HCT116 (cell line): ENCODE data around the gene AGTPBP1. TPM values are rescaled to one million over a fixed set of nuclear protein-coding genes. Genes with fewer than 3 reads are reported as not detected.

Experiments used
- ATAC-seq: fragments of 200-7000 bp; cut with Tn5 transposase; 2 replicates; pipeline ENCODE4 v1.9.1; 2020; ENCODE audit warnings: mild to moderate bottlenecking, moderate library complexity
- BruUV-seq: library from RNA; stranded (reverse); fragments of 400-500 nt; replicated peaks from 2 replicates; lab custom pipeline; 2021; lab: Mats Ljungman, UMichigan
- CTCF ChIA-PET: fragments of 300-600 bp; sonication (Branson Sonifier 250); formaldehyde crosslinking; loops from one replicate; lab custom pipeline; 2021; ENCODE audit warnings: antibody characterized with exemption; lab: Charles Lee
- POLR2A ChIA-PET: fragments of 300-600, 350-600 bp; sonication (Branson Sonifier 250); formaldehyde crosslinking; loops from one replicate; lab custom pipeline; 2021; ENCODE audit warnings: antibody characterized with exemption; lab: Charles Lee
- RAD21 ChIA-PET, 2 experiments: fragments of 300-600 bp; sonication (Branson Sonifier 250); formaldehyde crosslinking; loops; one replicate each; lab custom pipeline; 2023; ENCODE audit warnings: low total read pairs in 2 of 2; ENCODE audit not compliant: uncharacterized antibody in 2 of 2, unreplicated experiment in 2 of 2, low non-redundant PET in 1 of 2; lab: Charles Lee
- DNase-seq: peaks from one replicate; pipeline ENCODE4 v3.0.0-alpha.2; 2010; ENCODE audit warnings: low read depth, low spot score
- H2AFZ ChIP-seq: fragments of 200-600 bp; shearing (Covaris generic), sonication (generic); 2 replicates; pipeline ENCODE4 v1.6.1; 2017; ENCODE audit warnings: low read depth, mixed run types, mixed read lengths, antibody characterized with exemption, low read length; ENCODE audit not compliant: poor library complexity, severe bottlenecking
- H3K27ac ChIP-seq: 2 replicates; pipeline ENCODE4 v1.5.1; 2012; ENCODE audit warnings: low read depth, low read length
- H3K27me3 ChIP-seq: fragments of 200-600 bp; sonication (generic); 2 replicates; pipeline ENCODE4 v1.6.1; 2016; ENCODE audit warnings: mixed run types, low read length, mixed read lengths; ENCODE audit not compliant: insufficient read depth
- H3K36me3 ChIP-seq, 2 experiments: fragments of 200-500 bp in 1 of 2; fragments of 200-600 bp in 1 of 2; sonication (Bioruptor generic) in 1 of 2; sonication (generic) in 1 of 2; 2 replicates each; pipeline versions ENCODE4 v1.5.1 to v1.6.1; 2014 to 2016; ENCODE audit warnings: low read length in 2 of 2, inconsistent platforms in 1 of 2, mixed read lengths in 1 of 2, mixed run types in 1 of 2; ENCODE audit not compliant: insufficient read depth in 2 of 2, control insufficient read depth in 1 of 2
- H3K4me1 ChIP-seq, 2 experiments: fragments of 200-600 bp in 1 of 2; sonication (generic) in 1 of 2; 2 replicates each; pipeline versions ENCODE4 v1.5.1 to v1.6.1; 2012 to 2017; ENCODE audit warnings: low read length in 2 of 2, inconsistent platforms in 1 of 2, mild to moderate bottlenecking in 1 of 2, mixed read lengths in 1 of 2, mixed run types in 1 of 2, moderate library complexity in 1 of 2; ENCODE audit not compliant: insufficient read depth in 2 of 2, control insufficient read depth in 1 of 2
- H3K4me2 ChIP-seq: fragments of 200-600 bp; sonication (generic); 2 replicates; pipeline ENCODE4 v1.6.1; 2017; ENCODE audit warnings: mixed run types, low read length, mixed read lengths
- H3K4me3 ChIP-seq, 2 experiments: fragments of 200-600 bp in 1 of 2; sonication (generic) in 1 of 2; replicated peaks in 1 of 2; 2 replicates each; pipeline ENCODE4 v1.5.1; 2011 to 2016; ENCODE audit warnings: low read length in 2 of 2, control low read depth in 1 of 2, low read depth in 1 of 2, mild to moderate bottlenecking in 1 of 2, mixed read lengths in 1 of 2, mixed run types in 1 of 2
- H3K79me2 ChIP-seq: fragments of 200-600 bp; sonication (generic); 2 replicates; pipeline ENCODE4 v1.6.1; 2017; ENCODE audit warnings: mild to moderate bottlenecking, mixed run types, low read length, moderate library complexity, mixed read lengths; ENCODE audit not compliant: insufficient read depth
- H3K9ac ChIP-seq: fragments of 200-600 bp; sonication (generic); 2 replicates; pipeline ENCODE4 v1.6.1; 2016; ENCODE audit warnings: low read length, mixed read lengths
- H3K9me2 ChIP-seq: fragments of 200-600 bp; sonication (generic), shearing (Covaris generic); 2 replicates; pipeline ENCODE4 v1.6.1; 2017; ENCODE audit warnings: mixed run types, mild to moderate bottlenecking, moderate library complexity; ENCODE audit not compliant: insufficient read depth
- H3K9me3 ChIP-seq, 2 experiments: fragments of 200-500 bp in 1 of 2; fragments of 200-600 bp in 1 of 2; sonication (Bioruptor generic) in 1 of 2; sonication (generic) in 1 of 2; 2 replicates each; pipeline ENCODE4 v1.6.1; 2014 to 2017; ENCODE audit warnings: low read length in 2 of 2, mixed read lengths in 2 of 2, inconsistent platforms in 1 of 2, low read depth in 1 of 2, mild to moderate bottlenecking in 1 of 2, mixed run types in 1 of 2, moderate library complexity in 1 of 2; ENCODE audit not compliant: control insufficient read depth in 1 of 2, insufficient read depth in 1 of 2
- H4K20me1 ChIP-seq: fragments of 200-600 bp; sonication (generic), shearing (Covaris generic); 2 replicates; pipeline ENCODE4 v1.6.1; 2017; ENCODE audit warnings: mixed run types, mild to moderate bottlenecking, moderate library complexity; ENCODE audit not compliant: insufficient read depth
- ELF1 ChIP-seq: IDR thresholded peaks from 2 replicates; pipeline ENCODE4 v1.6.1; 2012; ENCODE audit warnings: low read depth, borderline replicate concordance
- FOSL1 ChIP-seq: IDR thresholded peaks from 2 replicates; pipeline ENCODE4 v1.6.1; 2012; ENCODE audit warnings: low read depth
- JUND ChIP-seq: IDR thresholded peaks from 2 replicates; pipeline ENCODE4 v1.6.1; 2012
- MAX ChIP-seq: IDR thresholded peaks from 2 replicates; pipeline ENCODE4 v1.6.1; 2012
- POLR2AphosphoS5 ChIP-seq: IDR thresholded peaks from 2 replicates; pipeline ENCODE4 v1.6.1; 2011; ENCODE audit warnings: mild to moderate bottlenecking, low read depth, low read length, moderate library complexity
- RAD21 ChIP-seq: IDR thresholded peaks from 2 replicates; pipeline ENCODE4 v1.6.1; 2012; ENCODE audit warnings: low read depth, mild to moderate bottlenecking
- REST ChIP-seq: IDR thresholded peaks from 2 replicates; pipeline ENCODE4 v1.6.1; 2012; ENCODE audit warnings: low read depth
- SP1 ChIP-seq: IDR thresholded peaks from 2 replicates; pipeline ENCODE4 v1.6.1; 2012; ENCODE audit warnings: low read depth
- YY1 ChIP-seq: IDR thresholded peaks from 2 replicates; pipeline ENCODE4 v1.6.1; 2011; ENCODE audit warnings: low read length, low read depth, moderate library complexity, mild to moderate bottlenecking; ENCODE audit not compliant: insufficient replicate concordance; ENCODE audit errors: extremely low read depth
- ZBTB33 ChIP-seq: IDR thresholded peaks from 2 replicates; pipeline ENCODE4 v1.6.1; 2011; ENCODE audit warnings: mild to moderate bottlenecking, low read length, moderate library complexity; ENCODE audit not compliant: insufficient replicate concordance; ENCODE audit errors: extremely low read depth
- ZFX ChIP-seq: fragments of 450-650 bp; IDR thresholded peaks from 2 replicates; pipeline ENCODE4 v1.6.1; 2017
- intact Hi-C: fragments of 100-400 bp; cut with micrococcal nuclease; formaldehyde crosslinking; loops from 2 replicates; pipeline ENCODE4 v1.10.0; 2022
- total RNA-seq: library from RNA; stranded (reverse); gene quantifications from one replicate; pipeline ENCODE4 v1.2.1, GENCODE V29; 2021; ENCODE audit not compliant: unreplicated experiment

Gene AGTPBP1
- total RNA-seq, 1 experiment from 2014 or later: 17.4 TPM

GRCh38 chr9:85541876-85542275, 199.9 kb downstream of the AGTPBP1 start:
- Histone ChIP-seq H3K79me2 (no peaks in the 10 kb centered on the region), H3K36me3 (no peaks in the 10 kb centered on the region), H3K27me3 (no peaks in the 10 kb centered on the region), H3K27ac (no peak overlapping the region), H3K9ac (no peak overlapping the region), H3K4me3 (no peak overlapping the region), H2AFZ (no peak overlapping the region), H4K20me1 (no peaks in the 10 kb centered on the region), H3K9me3 (no peaks in the 10 kb centered on the region), H3K9me2 (no peaks in the 10 kb centered on the region), H3K4me1 (peaks cover 6 to 17% of the 10 kb centered on the region in 2 experiments), H3K4me2 (no peak overlapping the region)
- TF ChIP-seq YY1 (no peak), POLR2AphosphoS5 (no peak), ZFX (no peak), JUND (no peak), ELF1 (no peak), FOSL1 (no peak), ZBTB33 (no peak), RAD21 (no peak)
- ChIA-PET POLR2A (no interaction called here), RAD21 (no interaction called here), CTCF (no interaction called here)
- BruUV-seq: no TSS peak
- no peak for DNase-seq
- intact Hi-C loops: no loop called here
- no peak for ATAC-seq

- Histone ChIP-seq H4K20me1 (no peaks in the 10 kb centered on the region), H3K9ac (no peak overlapping the region), H3K9me3 (no peaks in the 10 kb centered on the region)
- no peak for ATAC-seq
- TF ChIP-seq YY1: no peak
- TF ChIP-seq REST: no peak
- no peak for TF ChIP-seq JUND
- TF ChIP-seq SP1: no peak
- no peak for TF ChIP-seq MAX
- no peak for TF ChIP-seq FOSL1
- TF ChIP-seq, all 23 proteins: peak for 0
- Histone ChIP-seq H3K4me1 (peaks cover 6 to 9% of the 10 kb centered on the region in 2 experiments), H3K79me2 (no peaks in the 10 kb centered on the region), H3K27ac (no peak overlapping the region), H3K4me2 (no peak overlapping the region), H3K4me3 (no peak overlapping the region), H3K27me3 (0 out of 2 replicates have a peak, but pooled peaks cover 3% of the 10 kb centered on the region), H3K36me3 (no peaks in the 10 kb centered on the region), H3K9me2 (no peaks in the 10 kb centered on the region), H2AFZ (no peak overlapping the region)
- no peak for DNase-seq
- CTCF ChIA-PET: no interaction called here
- POLR2A ChIA-PET: no interaction called here
- BruUV-seq: no TSS peak
- intact Hi-C loops: no loop called here
- RAD21 ChIA-PET: no interaction called here
Observed at GRCh38 chr9:85536514-85536913, 205.2 kb downstream of the AGTPBP1 start.
